ENCODE data around the gene SHLD1.

DNA sequence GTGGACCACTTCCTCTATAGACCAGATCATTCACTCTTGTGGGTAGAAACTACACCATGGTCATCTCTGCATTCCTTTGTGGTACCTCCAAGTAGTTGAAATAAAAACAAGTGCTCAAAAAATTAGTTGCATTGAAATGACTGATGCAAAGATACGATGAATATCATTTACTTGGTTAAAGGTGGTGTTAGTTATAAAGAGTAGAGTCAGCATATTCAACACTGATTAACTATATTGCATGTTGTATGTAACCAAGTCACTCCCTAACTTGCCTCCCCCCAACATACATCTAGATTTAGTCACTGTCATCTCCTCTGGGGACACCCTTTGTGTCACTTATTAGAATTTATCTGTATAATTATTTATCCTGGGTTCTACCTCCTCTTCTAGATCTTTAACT lies 77.7 kb downstream of the SHLD1 start:
- TF ChIP-seq POLR2AphosphoS5 (IDR thresholded peaks at IDR 0.05; ENCODE audit: low read depth): no peak
- TF ChIP-seq, protein P1, sequence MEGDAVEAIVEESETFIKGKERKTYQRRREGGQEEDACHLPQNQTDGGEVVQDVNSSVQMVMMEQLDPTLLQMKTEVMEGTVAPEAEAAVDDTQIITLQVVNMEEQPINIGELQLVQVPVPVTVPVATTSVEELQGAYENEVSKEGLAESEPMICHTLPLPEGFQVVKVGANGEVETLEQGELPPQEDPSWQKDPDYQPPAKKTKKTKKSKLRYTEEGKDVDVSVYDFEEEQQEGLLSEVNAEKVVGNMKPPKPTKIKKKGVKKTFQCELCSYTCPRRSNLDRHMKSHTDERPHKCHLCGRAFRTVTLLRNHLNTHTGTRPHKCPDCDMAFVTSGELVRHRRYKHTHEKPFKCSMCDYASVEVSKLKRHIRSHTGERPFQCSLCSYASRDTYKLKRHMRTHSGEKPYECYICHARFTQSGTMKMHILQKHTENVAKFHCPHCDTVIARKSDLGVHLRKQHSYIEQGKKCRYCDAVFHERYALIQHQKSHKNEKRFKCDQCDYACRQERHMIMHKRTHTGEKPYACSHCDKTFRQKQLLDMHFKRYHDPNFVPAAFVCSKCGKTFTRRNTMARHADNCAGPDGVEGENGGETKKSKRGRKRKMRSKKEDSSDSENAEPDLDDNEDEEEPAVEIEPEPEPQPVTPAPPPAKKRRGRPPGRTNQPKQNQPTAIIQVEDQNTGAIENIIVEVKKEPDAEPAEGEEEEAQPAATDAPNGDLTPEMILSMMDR (conservative IDR thresholded peaks at IDR 0.05; ENCODE audit: low read depth in 2 of 2): no peak
- TF ChIP-seq REST (IDR thresholded peaks at IDR 0.05; ENCODE audit: unreplicated experiment): no peak
- TF ChIP-seq EZH2phosphoT487 (IDR thresholded peaks at IDR 0.05; ENCODE audit: unreplicated experiment): no peak
- TF ChIP-seq EZH2 (IDR thresholded peaks at IDR 0.05; ENCODE audit: low read depth, unreplicated experiment): no peak
- TF ChIP-seq CREB1 (CRISPR knock-in tag; IDR thresholded peaks at IDR 0.05; ENCODE audit: low read depth): no peak
- no peak for TF ChIP-seq JUNB (IDR thresholded peaks at IDR 0.05; ENCODE audit: unreplicated experiment)
